GM23338 (cell line): Measurements from ENCODE around the gene ATG4A. TPM values are rescaled to one million over a fixed set of nuclear protein-coding genes. Genes with fewer than 3 reads are reported as not detected.

Experiments
- ATAC-seq: fragments of 200-7000 bp; cut with Tn5 transposase; 3 replicates; pipeline ENCODE4 v1.9.1; 2020
- DNase-seq: peaks from one replicate; pipeline ENCODE4 v3.0.0-alpha.2; 2015; ENCODE audit warnings: low spot score
- H2AFZ ChIP-seq: fragments of 200-600 bp; sonication (generic); 2 replicates; pipeline ENCODE4 v1.8.0; 2016; ENCODE audit warnings: antibody characterized with exemption, mild to moderate bottlenecking, moderate library complexity
- H3F3A ChIP-seq: fragments of 200-600 bp; sonication (generic); replicated peaks from 2 replicates; pipeline ENCODE4 v1.8.0; 2017; ENCODE audit warnings: antibody characterized with exemption, mixed run types, low read depth
- H3K27ac ChIP-seq: fragments of 200-600 bp; sonication (generic); 2 replicates; pipeline ENCODE4 v1.6.1; 2016; ENCODE audit warnings: low read depth
- H3K27me3 ChIP-seq: fragments of 200-600 bp; sonication (generic); 2 replicates; pipeline ENCODE4 v1.8.0; 2016; ENCODE audit warnings: mild to moderate bottlenecking, mixed run types, moderate library complexity; ENCODE audit not compliant: insufficient read depth
- H3K36me3 ChIP-seq: fragments of 200-600 bp; sonication (generic); 2 replicates; pipeline ENCODE4 v1.8.0; 2016; ENCODE audit warnings: mild to moderate bottlenecking; ENCODE audit not compliant: insufficient read depth
- H3K4me1 ChIP-seq: fragments of 200-600 bp; sonication (generic); 2 replicates; pipeline ENCODE4 v1.8.0; 2016; ENCODE audit warnings: mild to moderate bottlenecking, moderate library complexity; ENCODE audit not compliant: insufficient read depth
- H3K4me2 ChIP-seq: fragments of 200-600 bp; sonication (generic); 2 replicates; pipeline ENCODE4 v1.7.1; 2017; ENCODE audit warnings: mixed run types
- H3K4me3 ChIP-seq: fragments of 200-600 bp; sonication (generic); 2 replicates; pipeline ENCODE4 v1.6.1; 2016; ENCODE audit warnings: mixed run types
- H3K79me2 ChIP-seq: fragments of 200-600 bp; sonication (generic); replicated peaks from 2 replicates; pipeline ENCODE4 v1.8.0; 2017; ENCODE audit warnings: mild to moderate bottlenecking; ENCODE audit not compliant: insufficient read depth
- H3K9me2 ChIP-seq: fragments of 200-600 bp; sonication (generic); 2 replicates; pipeline ENCODE4 v1.8.0; 2017; ENCODE audit not compliant: insufficient read depth
- H4K20me1 ChIP-seq: fragments of 200-600 bp; sonication (generic); replicated peaks from 2 replicates; pipeline ENCODE4 v1.8.0; 2017; ENCODE audit warnings: mild to moderate bottlenecking; ENCODE audit not compliant: insufficient read depth
- H3K27ac Mint-ChIP-seq: 2 replicates; pipeline ENCODE4 v1.8.0; 2020; ENCODE audit warnings: inconsistent platforms, mild to moderate bottlenecking, moderate library complexity, mixed read lengths
- H3K27me3 Mint-ChIP-seq: 3 replicates; pipeline ENCODE4 v1.8.0; 2022; ENCODE audit warnings: low read depth, mild to moderate bottlenecking, moderate library complexity, mixed read lengths, inconsistent platforms; ENCODE audit not compliant: insufficient read depth, poor library complexity
- H3K36me3 Mint-ChIP-seq: 3 replicates; pipeline ENCODE4 v1.8.0; 2021; ENCODE audit warnings: low read depth, mild to moderate bottlenecking, inconsistent platforms, moderate library complexity, mixed read lengths
- H3K4me1 Mint-ChIP-seq: 3 replicates; pipeline ENCODE4 v1.8.0; 2020; ENCODE audit warnings: mild to moderate bottlenecking, inconsistent platforms, mixed read lengths
- H3K4me3 Mint-ChIP-seq: 3 replicates; pipeline ENCODE4 v1.8.0; 2021; ENCODE audit warnings: moderate library complexity, mild to moderate bottlenecking, inconsistent platforms, mixed read lengths
- H3K9me3 Mint-ChIP-seq: 3 replicates; pipeline ENCODE4 v1.8.0; 2020; ENCODE audit warnings: moderate library complexity, mild to moderate bottlenecking, inconsistent platforms, mixed read lengths
- CREB1 ChIP-seq: fragments of 250-450 bp; sonication (Bioruptor Pico); IDR thresholded peaks from 2 replicates; pipeline ENCODE4 v1.5.0; 2020; ENCODE audit warnings: low read depth, mild to moderate bottlenecking, moderate library complexity
- EZH2 ChIP-seq: fragments of 200-600 bp; sonication (generic); IDR thresholded peaks from one replicate; pipeline ENCODE4 v1.8.0; 2017; ENCODE audit warnings: antibody characterized with exemption, mild to moderate bottlenecking, low read depth; ENCODE audit not compliant: unreplicated experiment
- EZH2phosphoT487 ChIP-seq: fragments of 200-600 bp; sonication (generic); IDR thresholded peaks from one replicate; pipeline ENCODE4 v1.8.1; 2018; ENCODE audit warnings: antibody characterized with exemption; ENCODE audit not compliant: unreplicated experiment
- JUNB ChIP-seq: IDR thresholded peaks from one replicate; pipeline ENCODE4 v1.6.1; 2016; ENCODE audit warnings: antibody characterized with exemption; ENCODE audit not compliant: unreplicated experiment
- NANOG ChIP-seq: IDR thresholded peaks from 2 replicates; pipeline ENCODE4 v1.6.1; 2016; ENCODE audit warnings: antibody characterized with exemption, borderline replicate concordance
- STAT1 ChIP-seq: IDR thresholded peaks from one replicate; pipeline ENCODE4 v1.6.1; 2016; ENCODE audit warnings: antibody characterized with exemption; ENCODE audit not compliant: unreplicated experiment
- ZNF462 ChIP-seq: fragments of 250-450 bp; sonication (Bioruptor Pico); IDR thresholded peaks from 2 replicates; pipeline ENCODE4 v1.5.0; 2020; ENCODE audit warnings: mild to moderate bottlenecking, moderate library complexity
- polyA plus RNA-seq: library from polyadenylated mRNA; unstranded; fragments of >200 nt; fragmentation: Nextera tagmentation; extraction: Ambion mirVana; gene quantifications from 2 replicates; pipeline ENCODE4 v1.2.1, GENCODE V29; 2016
- total RNA-seq: library from RNA; depleted of rRNA; stranded (reverse); fragments of >200 nt; shearing (Covaris generic); gene quantifications from 2 replicates; pipeline ENCODE4 v1.2.3, GENCODE V29; 2014
- TF ChIP-seq, protein P1 (sequence below), 2 experiments: fragments of 200-600 bp in 1 of 2; sonication (generic) in 1 of 2; conservative IDR thresholded peaks; 2 replicates each; pipeline versions ENCODE4 v1.5.1 to v1.6.1; 2016 to 2017; ENCODE audit warnings: antibody characterized with exemption in 2 of 2, low read depth in 2 of 2, mild to moderate bottlenecking in 2 of 2, moderate library complexity in 1 of 2
- TF ChIP-seq, protein P2 (sequence below): IDR thresholded peaks from 2 replicates; pipeline ENCODE4 v1.6.1; 2016; ENCODE audit warnings: antibody characterized with exemption

The ATG4A gene
- total and polyA plus RNA-seq, 2 experiments from 2014 or later: 2.1 to 2.8 TPM

DNA sequence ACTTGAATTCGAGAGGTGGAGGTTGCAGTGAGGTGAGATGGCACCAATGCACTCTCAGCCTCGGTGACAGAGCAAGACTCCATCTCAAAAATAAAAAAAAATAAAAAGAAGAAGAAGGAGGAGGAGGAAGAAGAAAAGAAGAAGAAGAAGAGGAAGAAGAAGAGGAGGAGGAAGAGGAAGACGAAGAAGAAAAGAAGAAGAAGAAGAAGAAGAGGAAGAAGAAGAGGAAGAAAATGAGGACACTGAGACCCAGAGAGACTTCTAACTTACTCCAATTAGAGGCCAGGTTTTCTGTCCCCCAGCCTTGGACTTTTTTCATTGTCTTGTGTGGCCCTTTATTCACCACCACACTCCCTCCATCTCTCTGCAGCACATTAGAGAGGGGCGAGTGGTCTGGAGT lies 70.7 kb downstream of the ATG4A start (continued):
- TF ChIP-seq ZNF462 (CRISPR knock-in tag) (no peak), CREB1 (CRISPR knock-in tag) (no peak), JUNB (no peak), EZH2 (no peak), EZH2phosphoT487 (no peak)
- TF ChIP-seq, protein P1, sequence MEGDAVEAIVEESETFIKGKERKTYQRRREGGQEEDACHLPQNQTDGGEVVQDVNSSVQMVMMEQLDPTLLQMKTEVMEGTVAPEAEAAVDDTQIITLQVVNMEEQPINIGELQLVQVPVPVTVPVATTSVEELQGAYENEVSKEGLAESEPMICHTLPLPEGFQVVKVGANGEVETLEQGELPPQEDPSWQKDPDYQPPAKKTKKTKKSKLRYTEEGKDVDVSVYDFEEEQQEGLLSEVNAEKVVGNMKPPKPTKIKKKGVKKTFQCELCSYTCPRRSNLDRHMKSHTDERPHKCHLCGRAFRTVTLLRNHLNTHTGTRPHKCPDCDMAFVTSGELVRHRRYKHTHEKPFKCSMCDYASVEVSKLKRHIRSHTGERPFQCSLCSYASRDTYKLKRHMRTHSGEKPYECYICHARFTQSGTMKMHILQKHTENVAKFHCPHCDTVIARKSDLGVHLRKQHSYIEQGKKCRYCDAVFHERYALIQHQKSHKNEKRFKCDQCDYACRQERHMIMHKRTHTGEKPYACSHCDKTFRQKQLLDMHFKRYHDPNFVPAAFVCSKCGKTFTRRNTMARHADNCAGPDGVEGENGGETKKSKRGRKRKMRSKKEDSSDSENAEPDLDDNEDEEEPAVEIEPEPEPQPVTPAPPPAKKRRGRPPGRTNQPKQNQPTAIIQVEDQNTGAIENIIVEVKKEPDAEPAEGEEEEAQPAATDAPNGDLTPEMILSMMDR (conservative IDR thresholded peaks at IDR 0.05; ENCODE audit: low read depth in 2 of 2): no peak

DNA sequence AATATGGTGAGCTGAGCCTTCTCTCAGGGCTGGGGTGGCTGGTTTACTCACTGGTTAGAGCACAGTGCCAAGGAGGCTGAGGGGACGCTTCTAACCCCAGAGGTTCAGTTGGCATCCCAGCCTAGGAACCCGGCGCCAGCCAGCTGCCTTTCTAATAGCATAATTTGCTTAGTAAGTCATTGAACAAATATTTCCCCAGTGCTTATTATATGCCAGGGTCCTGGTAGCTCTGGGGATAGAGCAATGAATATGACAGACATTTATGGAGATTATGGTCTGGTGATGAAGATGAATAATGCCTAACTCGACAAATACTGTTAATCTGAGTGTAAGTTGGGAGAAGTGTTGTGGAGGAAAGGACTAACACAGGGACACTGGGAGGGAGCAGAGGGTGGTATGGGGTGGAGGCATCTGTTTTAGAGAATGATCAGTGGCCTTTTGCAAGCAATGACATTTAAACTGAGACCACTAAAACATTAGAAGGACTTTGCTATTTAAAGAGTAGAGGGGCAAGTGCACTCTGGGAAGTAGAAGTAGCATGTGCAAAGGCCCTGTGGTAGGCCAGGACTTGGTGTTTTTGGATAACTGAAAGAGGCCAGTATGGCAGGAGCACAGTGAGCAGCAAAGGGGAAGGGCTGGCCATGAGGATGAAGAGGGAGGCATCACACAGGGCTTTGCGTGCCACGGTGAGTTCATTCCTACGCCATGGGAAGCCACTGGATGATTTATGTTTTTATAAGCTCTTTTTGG lies 71.9 kb downstream of the ATG4A start:
- no peak for ATAC-seq
- no peak for DNase-seq
- H3K4me2 ChIP-seq: no peak overlapping the region
- H3K9me2 ChIP-seq: no peaks in the 10 kb centered on the region
- H3K36me3 Mint-ChIP-seq: peaks cover 4% of the 10 kb centered on the region; the same call in 2 of the 3 replicates
- no peaks in the 10 kb centered on the region for H3K4me1 ChIP-seq
- peaks cover 2% of the 10 kb centered on the region for H3K27me3 Mint-ChIP-seq
- no peak overlapping the region for H3K4me3 ChIP-seq
- no peaks in the 10 kb centered on the region for H3K27me3 ChIP-seq
- H3K27ac ChIP-seq: no peak overlapping the region
- H3K9me3 Mint-ChIP-seq: no peaks in the 10 kb centered on the region
- H4K20me1 ChIP-seq: no peaks in the 10 kb centered on the region
- no peaks in the 10 kb centered on the region for H3K4me1 Mint-ChIP-seq
- H3F3A ChIP-seq: no peaks in the 10 kb centered on the region
- H3K27ac Mint-ChIP-seq: no peak overlapping the region
- no peak overlapping the region for H3K4me3 Mint-ChIP-seq
- no peak overlapping the region for H2AFZ ChIP-seq
- no peaks in the 10 kb centered on the region for H3K79me2 ChIP-seq
- no peaks in the 10 kb centered on the region for H3K36me3 ChIP-seq
- TF ChIP-seq STAT1 (no peak), CREB1 (CRISPR knock-in tag) (no peak), EZH2phosphoT487 (no peak), NANOG (no peak), JUNB (no peak)
- TF ChIP-seq, protein P2, sequence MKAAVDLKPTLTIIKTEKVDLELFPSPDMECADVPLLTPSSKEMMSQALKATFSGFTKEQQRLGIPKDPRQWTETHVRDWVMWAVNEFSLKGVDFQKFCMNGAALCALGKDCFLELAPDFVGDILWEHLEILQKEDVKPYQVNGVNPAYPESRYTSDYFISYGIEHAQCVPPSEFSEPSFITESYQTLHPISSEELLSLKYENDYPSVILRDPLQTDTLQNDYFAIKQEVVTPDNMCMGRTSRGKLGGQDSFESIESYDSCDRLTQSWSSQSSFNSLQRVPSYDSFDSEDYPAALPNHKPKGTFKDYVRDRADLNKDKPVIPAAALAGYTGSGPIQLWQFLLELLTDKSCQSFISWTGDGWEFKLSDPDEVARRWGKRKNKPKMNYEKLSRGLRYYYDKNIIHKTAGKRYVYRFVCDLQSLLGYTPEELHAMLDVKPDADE: no peak
